ENCODE measurements around the gene CORO2A. TPM values are rescaled to one million over a fixed set of nuclear protein-coding genes. Genes with fewer than 3 reads are reported as not detected.

Gene CORO2A
- polyA plus RNA-seq, 1 of the 3 experiments (the other 2 are of a cell fraction): 2.3 TPM

DNA sequence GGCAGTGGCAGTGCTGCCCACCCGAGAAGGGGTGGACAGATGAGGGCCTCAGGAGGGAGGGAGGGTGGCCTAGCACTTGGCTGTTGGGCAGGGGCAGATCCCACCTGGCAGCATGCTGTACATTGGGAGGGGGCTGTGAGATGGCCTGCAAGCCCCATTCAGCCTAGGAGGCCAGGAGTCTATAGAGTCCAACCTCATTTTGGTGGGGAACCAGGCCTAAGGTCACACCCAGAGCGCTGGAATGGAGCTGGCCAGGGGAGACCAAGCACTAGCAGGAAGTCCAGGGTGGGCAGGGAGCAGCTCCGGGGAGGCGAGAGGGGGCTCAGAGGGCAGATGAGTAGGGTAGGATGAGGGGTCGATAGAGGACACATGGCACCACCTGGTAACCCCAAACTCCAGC, 96.3 kb downstream of the CORO2A start:
- no peaks in the 10 kb centered on the region for H3K79me2 ChIP-seq (ENCODE audit: insufficient read depth)
- no peaks in the 10 kb centered on the region for H3K27me3 ChIP-seq (ENCODE audit: insufficient read depth)
- no peaks in the 10 kb centered on the region for H3K9me2 ChIP-seq
- H3K27ac ChIP-seq (ENCODE audit: low read depth in 2 of 2, low read length in 1 of 2): no peak overlapping the region
- no peak overlapping the region for H3K4me3 ChIP-seq (ENCODE audit: low read depth in 2 of 2, low read length in 1 of 2)
- H2AFZ ChIP-seq (ENCODE audit: low read depth): no peak overlapping the region
- no peaks in the 10 kb centered on the region for H3K9me3 ChIP-seq
- TF ChIP-seq TCF12 (IDR thresholded peaks at IDR 0.05) (no peak), SMC3 (IDR thresholded peaks at IDR 0.05; ENCODE audit: low read depth, low read length) (no peak), TEAD4 (IDR thresholded peaks at IDR 0.05; ENCODE audit: borderline replicate concordance, insufficient read depth) (no peak), SIN3A (IDR thresholded peaks at IDR 0.05; ENCODE audit: borderline replicate concordance, low read depth, low read length) (no peak), YY1 (IDR thresholded peaks at IDR 0.05; ENCODE audit: low read depth) (no peak), PBX3 (IDR thresholded peaks at IDR 0.05) (no peak)
- WGBS (ENCODE audit: low lambda C conversion rate): 94% methylated on average over 5 of the region's 5 CpGs
- no peaks in the 10 kb centered on the region for H4K20me1 ChIP-seq (ENCODE audit: insufficient read depth)
- no peak overlapping the region for H3K9ac ChIP-seq
- peaks cover 0 to 3% of the 10 kb centered on the region in 2 experiments for H3K36me3 ChIP-seq (replicated peaks in 1 of 2; ENCODE audit: control insufficient read depth in 1 of 2, insufficient read depth in 2 of 2, low read length in 1 of 2)
- H3K4me2 ChIP-seq: no peak overlapping the region
- ChIA-PET CTCF (interaction anchor here (1.4 to 1.6 kb wide), 2 partner anchors 10 to 21 kb away, joined by 3 to 4 read pairs; no protein-coding TSS in a partner anchor), POLR2A (no interaction called here)
- DNase-seq: no peak
- H3K4me1 ChIP-seq (ENCODE audit: control insufficient read depth in 1 of 2, insufficient read depth in 2 of 2, low read depth in 1 of 2, low read length in 1 of 2): peaks cover 0 to 3% of the 10 kb centered on the region in 2 experiments; a peak in 1 of 4 replicates
- no peaks in the 10 kb centered on the region for H3F3A ChIP-seq (replicated peaks; ENCODE audit: insufficient read depth)

GRCh38 chr9:98095401-98095800, 97.0 kb downstream of the CORO2A start:
- no peak for DNase-seq
- peaks cover 0 to 3% of the 10 kb centered on the region in 2 experiments; a peak in 1 of 4 replicates for H3K4me1 ChIP-seq (ENCODE audit: control insufficient read depth in 1 of 2, insufficient read depth in 2 of 2, low read depth in 1 of 2, low read length in 1 of 2)
- no peaks in the 10 kb centered on the region for H3K9me2 ChIP-seq
- H2AFZ ChIP-seq (ENCODE audit: low read depth): no peak overlapping the region
- H3K27ac ChIP-seq (ENCODE audit: low read depth in 2 of 2, low read length in 1 of 2): no peak overlapping the region
- H3K36me3 ChIP-seq (replicated peaks in 1 of 2; ENCODE audit: control insufficient read depth in 1 of 2, insufficient read depth in 2 of 2, low read length in 1 of 2): peaks cover 0 to 6% of the 10 kb centered on the region in 2 experiments
- ChIA-PET CTCF (interaction anchor here (0.8 to 1.6 kb wide), 3 partner anchors 9 to 110 kb away, joined by 3 to 4 read pairs (median 3); no protein-coding TSS in a partner anchor), POLR2A (no interaction called here)
- H3K4me2 ChIP-seq: no peak overlapping the region
- 100% methylated on average over 5 of the region's 7 CpGs for WGBS (ENCODE audit: low lambda C conversion rate)
- H3K79me2 ChIP-seq (ENCODE audit: insufficient read depth): no peaks in the 10 kb centered on the region
- H3K9me3 ChIP-seq: no peaks in the 10 kb centered on the region
- H3F3A ChIP-seq (replicated peaks; ENCODE audit: insufficient read depth): no peaks in the 10 kb centered on the region
- TF ChIP-seq REST (IDR thresholded peaks at IDR 0.05; ENCODE audit: low read depth, low read length) (no peak), FOXM1 (IDR thresholded peaks at IDR 0.05; ENCODE audit: low read depth) (no peak), POLR2AphosphoS5 (IDR thresholded peaks at IDR 0.05; ENCODE audit: low read depth, low read length) (no peak), YY1 (IDR thresholded peaks at IDR 0.05; ENCODE audit: low read depth) (no peak), TCF12 (IDR thresholded peaks at IDR 0.05) (no peak), MXI1 (IDR thresholded peaks at IDR 0.05; ENCODE audit: low read depth, low read length) (no peak), MEF2A (IDR thresholded peaks at IDR 0.05; ENCODE audit: borderline replicate concordance, low read depth) (no peak), NFIC (IDR thresholded peaks at IDR 0.05; ENCODE audit: borderline replicate concordance) (no peak), RFX5 (IDR thresholded peaks at IDR 0.05; ENCODE audit: low read length) (no peak), FOXJ3 (CRISPR knock-in tag; IDR thresholded peaks at IDR 0.05) (no peak), EP300 (IDR thresholded peaks at IDR 0.05; ENCODE audit: borderline replicate concordance in 1 of 2, low read depth in 1 of 2, low read length in 1 of 2) (no peak), RAD21 (IDR thresholded peaks at IDR 0.05; ENCODE audit: low read length) (no peak), USF2 (IDR thresholded peaks at IDR 0.05; ENCODE audit: borderline replicate concordance, low read depth, low read length) (no peak), GATA2 (CRISPR knock-in tag; IDR thresholded peaks at IDR 0.05) (no peak), CHD2 (IDR thresholded peaks at IDR 0.05; ENCODE audit: low read length, partially characterized antibody) (no peak), SIN3A (IDR thresholded peaks at IDR 0.05; ENCODE audit: borderline replicate concordance, low read depth, low read length) (no peak), EZH2phosphoT487 (IDR thresholded peaks at IDR 0.05; ENCODE audit: borderline replicate concordance, low read depth) (no peak), RCOR1 (IDR thresholded peaks at IDR 0.05; ENCODE audit: low read length) (no peak), RXRA (IDR thresholded peaks at IDR 0.05; ENCODE audit: borderline replicate concordance, low read depth) (no peak)
- TF ChIP-seq, protein P1, sequence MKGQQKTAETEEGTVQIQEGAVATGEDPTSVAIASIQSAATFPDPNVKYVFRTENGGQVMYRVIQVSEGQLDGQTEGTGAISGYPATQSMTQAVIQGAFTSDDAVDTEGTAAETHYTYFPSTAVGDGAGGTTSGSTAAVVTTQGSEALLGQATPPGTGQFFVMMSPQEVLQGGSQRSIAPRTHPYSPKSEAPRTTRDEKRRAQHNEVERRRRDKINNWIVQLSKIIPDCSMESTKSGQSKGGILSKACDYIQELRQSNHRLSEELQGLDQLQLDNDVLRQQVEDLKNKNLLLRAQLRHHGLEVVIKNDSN (IDR thresholded peaks at IDR 0.05; ENCODE audit: borderline replicate concordance, low read depth): no peak
- H4K20me1 ChIP-seq (ENCODE audit: insufficient read depth): no peaks in the 10 kb centered on the region
- no peak overlapping the region for H3K9ac ChIP-seq
- no peaks in the 10 kb centered on the region for H3K27me3 ChIP-seq (ENCODE audit: insufficient read depth)
- no peak overlapping the region for H3K4me3 ChIP-seq (ENCODE audit: low read depth in 2 of 2, low read length in 1 of 2)
